GM12865 (cell line): ENCODE measurements around the gene THSD4.
A peak's percentile ranks its signal among the peaks of the same experiment; 100 is the strongest.

ENCODE experiments used
- DNase-seq: peaks from one replicate; pipeline ENCODE4 v3.0.0; 2010; ENCODE audit warnings: low read depth
- H3K4me3 ChIP-seq: 2 replicates; pipeline ENCODE4 v1.5.1; 2011; ENCODE audit warnings: mild to moderate bottlenecking, low read depth, low read length, control low read depth
- TF ChIP-seq, protein P1 (sequence below): IDR thresholded peaks from 2 replicates; pipeline ENCODE4 v1.5.1; 2011; ENCODE audit warnings: low read length, control low read depth, low read depth, inconsistent platforms; ENCODE audit not compliant: insufficient read depth; ENCODE audit errors: missing control alignments

Gene THSD4

DNA sequence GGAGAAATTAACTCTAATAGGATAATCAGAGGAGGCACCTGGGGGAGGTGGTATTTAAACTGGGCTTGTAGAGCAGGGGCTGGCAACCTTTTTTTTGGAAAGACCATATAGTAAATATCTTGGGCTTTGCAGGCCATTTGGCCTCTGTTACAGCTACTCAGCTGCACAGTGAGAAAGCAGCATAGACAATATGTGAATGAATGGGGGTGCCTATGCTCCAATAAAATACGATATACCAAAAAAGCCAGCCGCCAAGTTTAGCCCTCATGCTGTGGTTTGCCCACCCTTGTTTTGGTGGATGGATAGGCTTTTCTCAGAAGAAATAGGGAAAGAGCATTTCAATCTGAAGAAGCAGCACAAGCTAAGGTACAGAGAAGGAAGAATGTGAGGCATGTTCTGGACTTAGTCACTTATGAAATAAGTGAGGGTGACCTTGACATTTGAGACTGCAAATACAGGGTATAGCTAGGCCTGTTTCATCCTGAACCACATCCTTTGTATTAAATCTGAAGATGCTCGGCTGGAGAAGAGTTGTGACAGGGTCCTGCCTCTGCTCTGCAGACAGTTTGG lies 564.0 kb downstream of the THSD4 start:
- no peak overlapping the region for H3K4me3 ChIP-seq
- no peak for DNase-seq
- TF ChIP-seq, protein P1, sequence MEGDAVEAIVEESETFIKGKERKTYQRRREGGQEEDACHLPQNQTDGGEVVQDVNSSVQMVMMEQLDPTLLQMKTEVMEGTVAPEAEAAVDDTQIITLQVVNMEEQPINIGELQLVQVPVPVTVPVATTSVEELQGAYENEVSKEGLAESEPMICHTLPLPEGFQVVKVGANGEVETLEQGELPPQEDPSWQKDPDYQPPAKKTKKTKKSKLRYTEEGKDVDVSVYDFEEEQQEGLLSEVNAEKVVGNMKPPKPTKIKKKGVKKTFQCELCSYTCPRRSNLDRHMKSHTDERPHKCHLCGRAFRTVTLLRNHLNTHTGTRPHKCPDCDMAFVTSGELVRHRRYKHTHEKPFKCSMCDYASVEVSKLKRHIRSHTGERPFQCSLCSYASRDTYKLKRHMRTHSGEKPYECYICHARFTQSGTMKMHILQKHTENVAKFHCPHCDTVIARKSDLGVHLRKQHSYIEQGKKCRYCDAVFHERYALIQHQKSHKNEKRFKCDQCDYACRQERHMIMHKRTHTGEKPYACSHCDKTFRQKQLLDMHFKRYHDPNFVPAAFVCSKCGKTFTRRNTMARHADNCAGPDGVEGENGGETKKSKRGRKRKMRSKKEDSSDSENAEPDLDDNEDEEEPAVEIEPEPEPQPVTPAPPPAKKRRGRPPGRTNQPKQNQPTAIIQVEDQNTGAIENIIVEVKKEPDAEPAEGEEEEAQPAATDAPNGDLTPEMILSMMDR = no peak

DNA sequence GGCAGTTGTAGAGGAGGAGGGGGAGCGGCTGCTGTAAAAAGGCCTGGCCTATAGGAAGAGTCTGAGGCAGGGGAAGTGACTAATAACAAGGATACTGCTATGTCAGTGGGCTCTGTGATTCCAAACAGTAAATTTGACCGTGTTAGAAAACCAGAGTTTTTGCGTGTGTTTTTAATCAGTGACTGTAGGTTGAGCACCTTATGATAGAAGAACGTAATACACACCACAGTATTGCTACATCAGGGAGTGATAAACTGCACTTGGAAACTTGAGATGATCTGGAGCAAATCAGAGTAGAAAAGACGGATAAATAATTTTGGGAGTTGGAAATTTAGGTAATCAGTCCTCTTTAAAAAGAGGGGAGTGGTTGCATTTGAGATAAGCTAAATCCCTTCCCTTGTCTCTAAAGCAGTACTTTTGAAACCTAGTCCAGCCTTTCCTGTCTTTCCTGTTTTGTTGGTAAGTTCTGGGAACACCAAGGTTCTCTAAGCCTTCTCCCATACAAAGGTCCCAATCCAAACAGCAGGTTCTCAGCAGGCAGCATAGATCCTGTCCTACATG lies 564.6 kb downstream of the THSD4 start:
- TF ChIP-seq, protein P1 = no peak
- peak; percentile 25 for DNase-seq
- H3K4me3 ChIP-seq = no peak overlapping the region

DNA sequence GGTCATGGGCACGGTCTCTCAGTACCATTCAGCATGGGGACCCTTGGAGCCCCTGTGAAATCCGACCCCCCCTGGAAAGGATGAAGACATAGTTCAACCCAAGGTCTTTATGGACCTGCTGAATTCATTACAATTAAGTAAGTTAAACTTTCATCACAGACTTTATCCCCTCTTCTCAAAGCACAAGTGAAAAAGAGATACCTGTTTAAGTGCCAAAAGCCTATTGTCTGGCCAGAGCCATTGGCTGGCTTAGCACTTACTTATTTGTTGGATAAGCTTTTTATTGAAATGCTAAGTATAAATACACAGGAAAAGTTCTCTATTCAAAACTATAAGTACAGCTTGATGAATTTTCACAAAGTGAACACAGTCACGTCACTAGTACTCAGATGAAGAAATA lies 566.7 kb downstream of the THSD4 start:
- TF ChIP-seq, protein P1 = no peak
- H3K4me3 ChIP-seq = no peak overlapping the region
- DNase-seq = no peak

DNA sequence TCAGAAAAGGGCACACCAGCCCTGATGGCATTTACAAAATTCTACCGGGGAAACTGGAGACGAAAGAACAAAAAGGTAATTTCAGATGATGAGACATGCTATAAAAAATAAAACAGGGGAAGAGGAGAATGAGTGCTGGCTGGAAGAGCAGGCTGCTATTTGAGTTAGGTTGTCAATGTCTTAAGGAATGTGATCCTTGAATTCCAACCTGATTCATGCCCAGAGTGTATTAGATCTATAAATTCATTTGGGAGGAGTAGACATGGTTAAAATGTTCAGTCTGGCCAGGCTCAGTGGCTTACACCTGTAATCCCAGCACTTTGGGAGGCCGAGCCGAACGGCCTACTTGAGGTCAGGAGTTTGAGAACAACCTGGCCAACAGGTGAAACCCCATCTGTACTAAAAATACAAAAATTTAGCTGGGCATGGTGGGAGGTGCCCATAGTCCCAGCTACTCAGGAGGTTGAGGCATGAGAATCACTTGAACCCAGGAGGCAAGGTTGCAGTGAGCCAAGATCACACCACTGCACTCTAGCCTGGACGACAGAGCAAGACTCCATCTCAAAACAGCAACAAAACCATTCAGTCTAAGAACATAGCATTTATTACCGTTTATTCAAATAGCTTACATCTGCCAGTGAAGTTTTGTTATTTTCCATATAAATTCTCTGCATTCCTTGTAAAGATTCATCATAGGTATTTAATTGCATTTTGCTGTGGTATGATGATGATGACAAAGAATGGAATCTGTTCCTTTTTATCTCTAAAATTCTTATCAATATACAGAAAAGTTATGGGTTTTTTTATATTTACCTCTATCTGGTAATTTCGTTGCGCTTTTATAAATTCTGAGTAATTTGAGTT lies 568.4 kb downstream of the THSD4 start:
- H3K4me3 ChIP-seq = no peak overlapping the region
- TF ChIP-seq, protein P1 = no peak
- no peak for DNase-seq

DNA sequence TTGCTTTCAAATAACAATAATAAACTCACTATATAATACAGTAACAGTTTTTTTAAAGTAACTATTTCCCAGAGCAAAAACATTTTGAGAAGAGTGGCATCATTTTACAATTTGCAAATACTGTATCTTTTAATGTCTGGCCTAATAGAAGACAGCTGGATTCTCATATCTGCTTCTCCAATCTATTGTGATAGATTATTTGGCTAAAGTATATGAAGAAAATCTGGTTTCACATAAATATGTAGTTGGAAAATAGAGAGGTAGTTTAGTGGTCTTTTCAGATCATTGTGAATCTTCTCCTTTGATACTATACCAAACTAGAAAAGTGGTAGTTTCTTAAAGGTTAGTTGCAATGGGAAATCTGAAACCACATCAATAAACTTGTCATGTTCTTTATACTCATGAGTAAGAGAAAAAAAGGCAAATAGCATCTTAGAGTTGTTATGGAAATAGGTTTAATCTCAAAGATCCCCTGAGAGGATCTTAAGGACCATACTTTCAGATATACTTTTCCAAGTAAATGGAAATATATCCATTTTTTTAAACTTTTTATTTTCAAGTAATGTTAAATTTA lies 570.2 kb downstream of the THSD4 start:
- TF ChIP-seq, protein P1 = no peak
- DNase-seq = no peak

DNA sequence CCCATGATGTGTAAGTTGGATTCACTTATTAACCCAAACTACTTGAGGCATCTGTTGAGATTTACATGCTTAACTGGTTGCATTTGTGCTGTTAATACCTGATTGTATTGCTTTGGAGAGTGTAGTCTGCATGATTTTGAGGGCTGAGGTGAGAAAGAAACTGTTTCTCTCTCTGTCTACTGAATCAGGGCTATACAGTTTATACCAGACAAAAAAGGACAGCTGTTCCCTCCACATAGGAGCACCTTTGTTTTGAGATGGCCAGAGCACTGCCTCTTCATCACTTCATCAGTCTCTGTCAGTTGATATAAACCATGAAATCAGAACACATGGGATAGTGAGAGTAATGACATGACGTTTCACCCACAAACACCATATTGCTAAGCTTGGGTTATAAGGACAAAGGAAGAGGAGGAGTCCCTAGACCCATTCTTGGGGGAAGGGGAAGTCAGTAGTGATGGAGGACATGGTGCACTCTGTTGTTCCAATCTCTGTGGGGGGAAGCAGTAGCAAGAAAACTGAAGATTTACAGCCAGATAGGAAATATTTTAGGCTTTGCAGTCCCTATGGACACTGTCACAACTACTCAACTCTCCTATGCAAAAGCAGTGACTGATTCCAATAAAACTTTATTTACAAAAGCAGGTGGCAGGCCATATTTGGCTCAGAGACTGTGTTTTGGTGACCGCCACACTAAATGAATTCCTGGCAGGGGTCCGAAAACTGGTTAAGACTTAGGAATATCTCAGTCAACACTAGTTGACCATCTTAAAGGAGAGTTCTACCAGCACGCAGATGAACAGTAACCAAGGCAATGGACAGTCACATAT lies 571.2 kb downstream of the THSD4 start:
- no peak overlapping the region for H3K4me3 ChIP-seq
- DNase-seq = no peak
- TF ChIP-seq, protein P1 = no peak

More for the DNA sequence above, 570.2 kb downstream of the THSD4 start:
- H3K4me3 ChIP-seq = no peak overlapping the region
